A673 (cell line): ENCODE results near the gene HTR1D. TPM values are rescaled to one million over a fixed set of nuclear protein-coding genes. Genes with fewer than 3 reads are reported as not detected.
A peak's percentile ranks its signal among the peaks of the same experiment; 100 is the strongest.

Experiments
- BruUV-seq: library from RNA; stranded (reverse); fragments of 400-500 nt; replicated peaks from 2 replicates; lab custom pipeline; 2021; lab: Mats Ljungman, UMichigan
- CTCF ChIA-PET: fragments of 300-600 bp; sonication (Branson Sonifier 250); formaldehyde crosslinking; loops from one replicate; lab custom pipeline; 2022; ENCODE audit warnings: antibody characterized with exemption; lab: Charles Lee
- POLR2A ChIA-PET: fragments of 300-600 bp; sonication (Branson Sonifier 250); formaldehyde crosslinking; loops from one replicate; lab custom pipeline; 2022; ENCODE audit warnings: antibody characterized with exemption; ENCODE audit not compliant: low non-redundant PET; lab: Charles Lee
- DNase-seq: peaks from one replicate; pipeline ENCODE4 v3.0.0-alpha.2; 2015; ENCODE audit warnings: low spot score
- H3K27ac ChIP-seq: fragments of 200-600 bp; sonication (generic); 2 replicates; pipeline ENCODE4 v1.5.1; 2016; ENCODE audit warnings: mixed run types, low read depth, mild to moderate bottlenecking, mixed read lengths, antibody characterized with exemption, low read length; ENCODE audit not compliant: poor library complexity, severe bottlenecking
- H3K27me3 ChIP-seq: fragments of 200-600 bp; sonication (generic); replicated peaks from 2 replicates; pipeline ENCODE4 v1.6.1; 2017; ENCODE audit warnings: mixed run types, low read depth, mild to moderate bottlenecking, mixed read lengths, antibody characterized with exemption, low read length; ENCODE audit not compliant: insufficient read depth, poor library complexity
- H3K36me3 ChIP-seq: fragments of 200-600 bp; sonication (generic); 2 replicates; pipeline ENCODE4 v1.6.1; 2016; ENCODE audit warnings: mixed run types, mild to moderate bottlenecking, mixed read lengths, antibody characterized with exemption, low read length; ENCODE audit not compliant: insufficient read depth, poor library complexity, severe bottlenecking
- H3K4me1 ChIP-seq: fragments of 200-600 bp; sonication (generic); 2 replicates; pipeline ENCODE4 v1.6.1; 2017; ENCODE audit warnings: mixed run types, mild to moderate bottlenecking, mixed read lengths, antibody characterized with exemption, low read length; ENCODE audit not compliant: insufficient read depth, poor library complexity, severe bottlenecking
- H3K4me3 ChIP-seq: fragments of 200-600 bp; sonication (generic); 2 replicates; pipeline ENCODE4 v1.5.1; 2016; ENCODE audit warnings: low read depth, mixed run types, mild to moderate bottlenecking, mixed read lengths, low read length; ENCODE audit not compliant: poor library complexity, severe bottlenecking
- H3K9me3 ChIP-seq: fragments of 200-600 bp; sonication (generic); 2 replicates; pipeline ENCODE4 v1.6.1; 2016; ENCODE audit warnings: mixed run types, low read depth, mild to moderate bottlenecking, mixed read lengths, antibody characterized with exemption, low read length; ENCODE audit not compliant: poor library complexity, severe bottlenecking
- EZH2 ChIP-seq: fragments of 200-600 bp; sonication (generic); IDR thresholded peaks from 2 replicates; pipeline ENCODE4 v1.6.1; 2017; ENCODE audit warnings: borderline replicate concordance, low read depth, mild to moderate bottlenecking, mixed read lengths, antibody characterized with exemption, low read length; ENCODE audit not compliant: poor library complexity, severe bottlenecking
- intact Hi-C: fragments of 100-400 bp; cut with micrococcal nuclease; formaldehyde crosslinking; loops from one replicate; pipeline ENCODE4 v1.10.0; 2022; ENCODE audit not compliant: unreplicated experiment
- total RNA-seq: library from RNA; stranded (reverse); gene quantifications from 2 replicates; pipeline ENCODE4 v1.2.3, GENCODE V29; 2021
- TF ChIP-seq, protein P1 (sequence below): fragments of 300-800, 200-600 bp; sonication (generic); conservative IDR thresholded peaks from 2 replicates; pipeline ENCODE4 v1.5.1; 2017; ENCODE audit warnings: low read depth, mild to moderate bottlenecking, antibody characterized with exemption, low read length, moderate library complexity, mixed read lengths

HTR1D gene
- total RNA-seq, 1 experiment from 2014 or later: 0.13 TPM

- Histone ChIP-seq H3K27ac (no peak overlapping the region), H3K27me3 (no peaks in the 10 kb centered on the region), H3K4me1 (no peaks in the 10 kb centered on the region), H3K9me3 (no peaks in the 10 kb centered on the region), H3K36me3 (no peaks in the 10 kb centered on the region), H3K4me3 (no peak overlapping the region)
- DNase-seq: no peak
- BruUV-seq: no TSS peak
- CTCF ChIA-PET: interaction anchor here (0.6 to 3.6 kb wide), 13 partner anchors 11 to 687 kb away, joined by 3 to 51 read pairs (median 3); no protein-coding TSS in a partner anchor
- POLR2A ChIA-PET: interaction anchor here (0.6 kb wide), 1 partner anchor 25 kb away, joined by 3 read pairs; no protein-coding TSS in a partner anchor
- intact Hi-C loops: no loop called here
- TF ChIP-seq EZH2: no peak
- TF ChIP-seq, protein P1, sequence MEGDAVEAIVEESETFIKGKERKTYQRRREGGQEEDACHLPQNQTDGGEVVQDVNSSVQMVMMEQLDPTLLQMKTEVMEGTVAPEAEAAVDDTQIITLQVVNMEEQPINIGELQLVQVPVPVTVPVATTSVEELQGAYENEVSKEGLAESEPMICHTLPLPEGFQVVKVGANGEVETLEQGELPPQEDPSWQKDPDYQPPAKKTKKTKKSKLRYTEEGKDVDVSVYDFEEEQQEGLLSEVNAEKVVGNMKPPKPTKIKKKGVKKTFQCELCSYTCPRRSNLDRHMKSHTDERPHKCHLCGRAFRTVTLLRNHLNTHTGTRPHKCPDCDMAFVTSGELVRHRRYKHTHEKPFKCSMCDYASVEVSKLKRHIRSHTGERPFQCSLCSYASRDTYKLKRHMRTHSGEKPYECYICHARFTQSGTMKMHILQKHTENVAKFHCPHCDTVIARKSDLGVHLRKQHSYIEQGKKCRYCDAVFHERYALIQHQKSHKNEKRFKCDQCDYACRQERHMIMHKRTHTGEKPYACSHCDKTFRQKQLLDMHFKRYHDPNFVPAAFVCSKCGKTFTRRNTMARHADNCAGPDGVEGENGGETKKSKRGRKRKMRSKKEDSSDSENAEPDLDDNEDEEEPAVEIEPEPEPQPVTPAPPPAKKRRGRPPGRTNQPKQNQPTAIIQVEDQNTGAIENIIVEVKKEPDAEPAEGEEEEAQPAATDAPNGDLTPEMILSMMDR: no peak
Measured at GRCh38 chr1:23185381-23185780, 31.9 kb downstream of the HTR1D start.

DNA sequence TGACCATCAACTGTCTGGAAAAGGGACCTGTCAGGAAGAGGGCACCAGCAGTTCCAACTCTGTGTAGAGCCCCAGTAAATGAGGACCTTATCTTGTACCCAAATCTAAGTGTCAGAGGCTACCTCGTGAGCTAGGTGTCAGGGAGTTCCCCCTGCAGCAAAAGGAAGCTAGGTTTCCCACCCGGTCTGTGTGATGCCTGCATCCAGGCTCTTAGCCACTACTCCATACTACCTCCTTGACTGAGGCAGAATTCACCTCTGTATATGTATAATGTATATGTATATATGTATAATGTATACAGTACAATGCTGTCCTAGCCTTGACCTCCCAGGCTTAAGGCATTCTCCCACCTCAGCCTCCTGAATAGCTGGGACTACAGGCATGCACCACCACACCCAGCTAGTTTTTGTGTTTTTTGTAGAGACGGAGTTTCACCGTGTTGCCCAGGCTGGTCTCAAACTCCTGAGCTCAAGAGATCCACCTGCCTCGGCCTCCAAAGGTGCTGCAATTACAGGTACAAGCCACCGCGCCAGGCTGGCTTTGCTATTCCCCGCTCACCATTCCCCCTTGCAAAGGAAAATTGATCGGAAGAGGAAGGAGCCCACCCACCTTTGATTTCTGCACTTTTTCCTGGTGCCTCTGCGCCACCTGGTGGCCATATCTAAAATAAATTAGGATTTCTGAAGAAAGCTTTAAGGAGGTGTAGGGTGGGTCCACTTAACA is 32.9 kb downstream of the HTR1D start:
- Histone ChIP-seq H3K4me1 (no peaks in the 10 kb centered on the region), H3K27ac (no peak overlapping the region), H3K36me3 (no peaks in the 10 kb centered on the region), H3K4me3 (peak overlapping the region; percentile 32), H3K9me3 (no peaks in the 10 kb centered on the region), H3K27me3 (no peaks in the 10 kb centered on the region)
- TF ChIP-seq, protein P1: peak; percentile 69
- no peak for TF ChIP-seq EZH2
- ChIA-PET POLR2A (interaction anchor here (0.6 kb wide), 2 partner anchors 21 to 24 kb away, joined by 3 to 8 read pairs; no protein-coding TSS in a partner anchor), CTCF (interaction anchor here (0.6 to 3.6 kb wide), 13 partner anchors 10 to 221 kb away, joined by 3 to 51 read pairs (median 3); no protein-coding TSS in a partner anchor)
- intact Hi-C loops: loop anchor here (1.0 kb wide), 2 partner anchors 86 to 208 kb away; no protein-coding TSS in a partner anchor
- no TSS peak for BruUV-seq
- peak; percentile 77 for DNase-seq

- CTCF ChIA-PET: interaction anchor here (0.6 kb wide), 1 partner anchor 45 kb away, joined by 3 read pairs; no protein-coding TSS in a partner anchor
- Histone ChIP-seq H3K36me3 (no peaks in the 10 kb centered on the region), H3K9me3 (no peaks in the 10 kb centered on the region), H3K27ac (no peak overlapping the region), H3K4me3 (no peak overlapping the region), H3K27me3 (no peaks in the 10 kb centered on the region), H3K4me1 (no peaks in the 10 kb centered on the region)
- BruUV-seq: no TSS peak
- no peak for DNase-seq
- no peak for TF ChIP-seq EZH2
- TF ChIP-seq, protein P1: no peak
- intact Hi-C loops: no loop called here
- POLR2A ChIA-PET: interaction anchor here (0.6 kb wide), 1 partner anchor 247 kb away, joined by 6 read pairs; no protein-coding TSS in a partner anchor
Measured at GRCh38 chr1:23179862-23180261, 37.4 kb downstream of the HTR1D start.
